Measurements from ENCODE around the gene CDH12.

The CDH12 gene

DNA sequence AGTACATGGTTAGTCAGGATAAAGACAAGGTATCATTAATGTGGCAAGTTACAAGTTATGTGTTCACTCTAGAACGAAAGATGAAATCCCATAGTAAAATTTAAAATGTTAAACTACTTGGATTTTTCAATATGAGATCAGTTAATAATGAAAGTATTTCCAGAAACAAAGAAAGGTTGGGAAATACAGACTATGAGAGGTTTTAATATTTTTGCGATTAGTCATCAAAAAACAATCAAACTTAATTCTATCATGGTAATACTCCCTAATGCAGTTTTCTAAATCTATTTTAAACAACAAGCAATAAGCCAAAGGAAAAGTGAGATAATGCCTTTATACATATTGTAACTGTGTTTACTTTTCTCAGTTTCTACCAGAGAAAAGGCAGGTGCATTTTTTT is 10.6 kb downstream of the CDH12 start:
- H3K4me3 ChIP-seq (ENCODE audit: low read depth, low read length), result no peak overlapping the region
- TF ChIP-seq, protein P1, sequence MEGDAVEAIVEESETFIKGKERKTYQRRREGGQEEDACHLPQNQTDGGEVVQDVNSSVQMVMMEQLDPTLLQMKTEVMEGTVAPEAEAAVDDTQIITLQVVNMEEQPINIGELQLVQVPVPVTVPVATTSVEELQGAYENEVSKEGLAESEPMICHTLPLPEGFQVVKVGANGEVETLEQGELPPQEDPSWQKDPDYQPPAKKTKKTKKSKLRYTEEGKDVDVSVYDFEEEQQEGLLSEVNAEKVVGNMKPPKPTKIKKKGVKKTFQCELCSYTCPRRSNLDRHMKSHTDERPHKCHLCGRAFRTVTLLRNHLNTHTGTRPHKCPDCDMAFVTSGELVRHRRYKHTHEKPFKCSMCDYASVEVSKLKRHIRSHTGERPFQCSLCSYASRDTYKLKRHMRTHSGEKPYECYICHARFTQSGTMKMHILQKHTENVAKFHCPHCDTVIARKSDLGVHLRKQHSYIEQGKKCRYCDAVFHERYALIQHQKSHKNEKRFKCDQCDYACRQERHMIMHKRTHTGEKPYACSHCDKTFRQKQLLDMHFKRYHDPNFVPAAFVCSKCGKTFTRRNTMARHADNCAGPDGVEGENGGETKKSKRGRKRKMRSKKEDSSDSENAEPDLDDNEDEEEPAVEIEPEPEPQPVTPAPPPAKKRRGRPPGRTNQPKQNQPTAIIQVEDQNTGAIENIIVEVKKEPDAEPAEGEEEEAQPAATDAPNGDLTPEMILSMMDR (IDR thresholded peaks at IDR 0.05; ENCODE audit: insufficient read depth, low read depth, low read length, missing control alignments), result no peak
- no peak for DNase-seq (ENCODE audit: low read depth)

DNA sequence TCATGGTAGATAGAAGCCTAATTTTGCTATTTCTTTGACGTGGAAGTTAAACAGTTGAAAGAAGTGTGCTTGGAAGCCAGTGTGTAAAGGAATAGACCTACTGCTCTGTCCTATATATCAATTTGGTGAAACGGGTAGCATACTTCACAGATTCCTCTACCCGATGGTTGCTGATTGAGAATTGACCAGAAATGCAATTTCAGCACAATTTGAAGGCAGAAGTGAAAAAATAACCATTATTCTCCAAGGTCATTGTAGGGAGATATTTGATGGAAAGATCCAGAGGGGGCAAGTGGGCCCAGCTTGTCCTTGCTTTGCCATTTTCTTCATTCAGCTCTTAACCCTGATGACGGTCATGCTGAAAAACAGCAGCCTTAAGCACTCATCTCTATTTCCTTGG is 15.3 kb downstream of the CDH12 start:
- TF ChIP-seq, protein P1 (IDR thresholded peaks at IDR 0.05; ENCODE audit: insufficient read depth, low read depth, low read length, missing control alignments), result no peak
- DNase-seq (ENCODE audit: low read depth), result no peak

DNA sequence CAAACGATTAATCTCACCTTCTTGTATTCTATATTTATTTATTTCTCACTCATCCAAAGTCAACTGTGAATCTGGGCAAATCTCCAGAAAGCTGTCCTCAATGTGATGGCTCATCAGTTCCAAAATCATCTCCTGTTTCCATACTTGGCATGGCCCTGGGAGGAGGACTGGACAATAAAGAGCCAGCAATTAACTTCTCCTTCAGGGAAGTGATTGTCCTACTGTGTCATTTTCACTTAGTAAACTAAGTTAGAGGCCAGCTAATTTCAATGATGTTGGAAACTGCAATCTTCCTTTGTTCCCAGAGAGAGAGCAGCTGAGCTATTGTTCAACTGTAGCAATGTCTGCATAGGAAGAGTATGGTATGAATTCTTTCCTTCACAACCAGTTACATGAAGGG is 17.5 kb downstream of the CDH12 start:
- no peak for DNase-seq (ENCODE audit: low read depth)
- TF ChIP-seq, protein P1 (IDR thresholded peaks at IDR 0.05; ENCODE audit: insufficient read depth, low read depth, low read length, missing control alignments), result no peak
- H3K4me3 ChIP-seq (ENCODE audit: low read depth, low read length), result no peak overlapping the region

More for the DNA sequence above, 15.3 kb downstream of the CDH12 start:
- H3K4me3 ChIP-seq (ENCODE audit: low read depth, low read length), result no peak overlapping the region

DNA sequence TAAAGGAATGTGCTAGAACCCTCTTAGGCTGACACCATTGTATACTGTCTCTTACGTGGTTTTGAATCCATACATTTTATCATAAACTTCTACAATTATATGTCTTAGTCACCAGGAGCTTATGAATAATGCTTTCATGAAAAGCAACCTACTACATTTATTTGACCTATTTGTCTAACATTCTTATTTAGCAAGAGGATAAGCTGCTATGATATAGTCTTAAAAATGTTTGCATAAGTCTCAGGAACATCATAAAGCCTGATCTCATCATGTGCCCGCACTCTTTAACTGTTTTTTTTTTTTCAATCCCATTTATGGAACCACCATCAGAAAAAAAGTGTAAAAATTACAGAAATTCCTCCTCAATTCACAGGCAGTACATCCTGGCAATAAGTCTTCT is 59.7 kb downstream of the CDH12 start:
- TF ChIP-seq, protein P1 (IDR thresholded peaks at IDR 0.05; ENCODE audit: insufficient read depth, low read depth, low read length, missing control alignments), result no peak
- no peak overlapping the region for H3K4me3 ChIP-seq (ENCODE audit: low read depth, low read length)
- no peak for DNase-seq (ENCODE audit: low read depth)

DNA sequence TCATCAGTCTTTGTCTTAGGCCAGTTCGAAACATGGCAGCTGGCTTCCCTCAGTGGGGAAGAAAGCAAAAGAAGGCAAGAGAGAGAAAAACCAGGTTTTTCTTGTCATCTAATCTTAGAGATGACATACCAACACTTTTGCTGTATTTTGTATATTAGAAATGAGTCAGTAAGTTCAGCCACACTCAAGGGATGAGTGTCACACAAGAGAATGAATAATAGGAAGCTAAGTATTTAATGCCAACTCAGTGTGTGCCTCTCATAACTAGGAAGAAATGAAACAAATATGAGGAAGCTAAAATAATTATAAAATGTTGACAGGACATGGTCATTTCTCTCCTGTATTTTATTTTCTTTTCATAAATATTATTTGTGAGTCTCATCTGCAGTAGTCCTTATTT is 65.3 kb downstream of the CDH12 start:
- TF ChIP-seq, protein P1 (IDR thresholded peaks at IDR 0.05; ENCODE audit: insufficient read depth, low read depth, low read length, missing control alignments), result no peak
- H3K4me3 ChIP-seq (ENCODE audit: low read depth, low read length), result no peak overlapping the region
- no peak for DNase-seq (ENCODE audit: low read depth)

DNA sequence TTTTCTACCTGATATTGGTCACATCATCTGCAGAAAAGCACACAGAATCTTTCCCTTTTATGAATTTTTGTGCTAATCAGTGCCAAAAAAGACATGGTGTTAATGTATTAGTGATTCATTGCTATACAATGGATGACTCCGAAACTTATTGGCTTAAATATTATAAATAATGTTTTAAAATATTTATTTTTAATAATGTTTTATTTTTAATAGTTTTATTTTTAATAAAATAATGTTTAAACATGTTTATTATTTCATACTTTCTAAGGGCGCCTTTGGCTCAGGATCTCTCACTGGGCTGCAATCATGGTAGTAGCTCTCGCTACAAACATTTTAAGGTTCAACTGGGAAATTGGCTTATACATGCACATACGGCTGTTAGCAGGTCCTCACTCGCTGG is 65.7 kb downstream of the CDH12 start:
- DNase-seq (ENCODE audit: low read depth), result no peak
- TF ChIP-seq, protein P1 (IDR thresholded peaks at IDR 0.05; ENCODE audit: insufficient read depth, low read depth, low read length, missing control alignments), result no peak
- no peak overlapping the region for H3K4me3 ChIP-seq (ENCODE audit: low read depth, low read length)

DNA sequence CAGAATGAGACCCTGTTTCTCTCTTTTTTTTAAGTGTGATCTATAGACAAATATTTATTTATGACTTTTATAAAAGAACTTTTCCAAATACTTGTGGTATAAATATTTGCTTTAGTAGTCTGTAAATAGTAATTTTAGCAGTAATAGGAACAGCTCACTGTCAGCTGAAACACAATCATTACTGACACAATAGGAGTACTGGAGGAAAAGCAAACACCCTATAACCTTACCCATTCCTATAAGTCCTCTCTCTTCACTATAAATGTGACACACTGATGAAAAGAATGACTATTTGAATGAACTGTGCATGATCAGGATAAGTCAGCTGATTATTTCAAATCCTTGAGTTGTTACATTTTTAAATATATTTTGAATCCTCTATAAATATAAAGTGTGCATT is 72.4 kb downstream of the CDH12 start:
- no peak for DNase-seq (ENCODE audit: low read depth)
- H3K4me3 ChIP-seq (ENCODE audit: low read depth, low read length), result no peak overlapping the region
- TF ChIP-seq, protein P1 (IDR thresholded peaks at IDR 0.05; ENCODE audit: insufficient read depth, low read depth, low read length, missing control alignments), result no peak
